GM12878 (cell line): ENCODE results near the gene KCNJ14. TPM values are rescaled to one million over a fixed set of nuclear protein-coding genes. Genes with fewer than 3 reads are reported as not detected.

ENCODE experiments used
- ATAC-seq: fragments of 200-7000 bp; cut with Tn5 transposase; 3 replicates; pipeline ENCODE4 v1.9.1; 2020; ENCODE audit warnings: mild to moderate bottlenecking, moderate library complexity
- BruUV-seq: library from RNA; stranded (reverse); fragments of 400-500 nt; replicated peaks from 2 replicates; lab custom pipeline; 2021; lab: Mats Ljungman, UMichigan
- CTCF ChIA-PET: fragments of 300-600 bp; sonication (Branson Sonifier 250); formaldehyde crosslinking; extraction: SDS; loops from one replicate; lab custom pipeline; 2021; ENCODE audit warnings: inconsistent platforms; lab: Yijun Ruan, JAX
- POLR2A ChIA-PET: fragments of 350-600 bp; formaldehyde crosslinking; extraction: SDS; loops from one replicate; lab custom pipeline; 2021; ENCODE audit warnings: inconsistent platforms; lab: Charles Lee
- RAD21 ChIA-PET: fragments of 300-600 bp; sonication (Branson Sonifier 250); formaldehyde crosslinking; loops from one replicate; lab custom pipeline; 2023; ENCODE audit warnings: antibody characterized with exemption; ENCODE audit not compliant: unreplicated experiment; lab: Charles Lee
- SMC1A ChIA-PET: fragments of 300-600 bp; sonication (Branson Sonifier 250); formaldehyde crosslinking; loops from one replicate; lab custom pipeline; 2023; ENCODE audit not compliant: unreplicated experiment, uncharacterized antibody; lab: Charles Lee
- DNase-seq: peaks from one replicate; pipeline ENCODE4 v3.0.0-alpha.2; 2011; ENCODE audit warnings: low read depth, low spot score
- FAIRE-seq: peaks from 3 replicates; lab custom pipeline; 2011; peaks lifted over from hg19 to GRCh38; lab: Jason Lieb, UNC
- H2AFZ ChIP-seq: 2 replicates; pipeline ENCODE4 v1.6.0; 2011; ENCODE audit warnings: low read depth, low read length, control low read depth; ENCODE audit not compliant: control insufficient read depth
- H3K27ac ChIP-seq: 2 replicates; pipeline ENCODE4 v1.5.1; 2011; ENCODE audit warnings: control low read depth; ENCODE audit not compliant: control insufficient read depth, insufficient read depth
- H3K27me3 ChIP-seq, 2 experiments: replicated peaks in 1 of 2; 2 replicates each; pipeline versions ENCODE4 v1.6.0 to v1.6.1; 2011; ENCODE audit warnings: low read length in 1 of 2; ENCODE audit not compliant: control insufficient read depth in 2 of 2, insufficient read depth in 2 of 2
- H3K36me3 ChIP-seq, 2 experiments: 2 replicates each; pipeline ENCODE4 v1.5.1; 2011; ENCODE audit warnings: low read length in 1 of 2; ENCODE audit not compliant: control insufficient read depth in 2 of 2, insufficient read depth in 2 of 2
- H3K4me1 ChIP-seq: 2 replicates; pipeline ENCODE4 v1.6.1; 2011; ENCODE audit warnings: mild to moderate bottlenecking, low read length, moderate library complexity, mixed read lengths; ENCODE audit not compliant: control insufficient read depth, insufficient read depth
- H3K4me2 ChIP-seq: 2 replicates; pipeline ENCODE4 v1.6.0; 2011; ENCODE audit warnings: control low read depth; ENCODE audit not compliant: control insufficient read depth, insufficient read depth
- H3K4me3 ChIP-seq: fragments of 200-600 bp; sonication (generic); 2 replicates; pipeline ENCODE4 v1.5.1; 2016
- H3K79me2 ChIP-seq: 2 replicates; pipeline ENCODE4 v1.6.0; 2011; ENCODE audit warnings: low read length; ENCODE audit not compliant: control insufficient read depth, insufficient read depth
- H3K9ac ChIP-seq: 2 replicates; pipeline ENCODE4 v1.8.0; 2011; ENCODE audit warnings: low read length, control low read depth, mixed read lengths; ENCODE audit not compliant: control insufficient read depth, insufficient read depth
- H3K9me3 ChIP-seq: replicated peaks from 3 replicates; pipeline ENCODE4 v1.5.1; 2011; ENCODE audit warnings: mild to moderate bottlenecking, low read length; ENCODE audit not compliant: control insufficient read depth, insufficient read depth
- H4K20me1 ChIP-seq: 2 replicates; pipeline ENCODE4 v1.6.0; 2011; ENCODE audit not compliant: control insufficient read depth, insufficient read depth
- CREM ChIP-seq: IDR thresholded peaks from 2 replicates; pipeline ENCODE4 v1.6.1; 2014; ENCODE audit warnings: antibody characterized with exemption, low read depth
- CTCF ChIP-seq, 3 experiments: IDR thresholded peaks in 2 of 3; conservative IDR thresholded peaks in 1 of 3; 2 replicates each; pipeline ENCODE4 v1.5.1; 2011; ENCODE audit warnings: low read depth in 3 of 3, low read length in 3 of 3, mild to moderate bottlenecking in 3 of 3, control low read depth in 2 of 3, moderate library complexity in 2 of 3, inconsistent platforms in 1 of 3, mixed read lengths in 1 of 3; ENCODE audit not compliant: control insufficient read depth in 2 of 3, insufficient read depth in 1 of 3; ENCODE audit errors: extremely low read depth in 1 of 3
- EGR1 ChIP-seq, 2 experiments: IDR thresholded peaks; 1 replicate in 1 of 2; 2 replicates in 1 of 2; pipeline ENCODE4 v1.6.1; 2011 to 2012; ENCODE audit warnings: low read depth in 2 of 2, low read length in 2 of 2, borderline replicate concordance in 1 of 2, mild to moderate bottlenecking in 1 of 2, moderate library complexity in 1 of 2
- EP300 ChIP-seq, 2 experiments: fragments of 150-350 bp in 1 of 2; IDR thresholded peaks; 2 replicates each; pipeline ENCODE4 v1.6.1; 2011 to 2012; ENCODE audit warnings: low read depth in 2 of 2, low read length in 2 of 2, borderline replicate concordance in 1 of 2, improper control_type of control experiment in 1 of 2, inconsistent platforms in 1 of 2; ENCODE audit not compliant: control insufficient read depth in 1 of 2
- IRF5 ChIP-seq: fragments of 450-650 bp; IDR thresholded peaks from 2 replicates; pipeline ENCODE4 v1.6.1; 2017; ENCODE audit warnings: borderline replicate concordance
- LARP7 ChIP-seq: fragments of 450-650 bp; IDR thresholded peaks from 2 replicates; pipeline ENCODE4 v1.6.1; 2017; ENCODE audit warnings: mild to moderate bottlenecking
- MLLT1 ChIP-seq: fragments of 450-650 bp; IDR thresholded peaks from 2 replicates; pipeline ENCODE4 v1.6.1; 2016; ENCODE audit warnings: mild to moderate bottlenecking
- NFYA ChIP-seq: IDR thresholded peaks from 2 replicates; pipeline ENCODE4 v1.6.1; 2011; ENCODE audit warnings: low read depth, mild to moderate bottlenecking, low read length, improper control_type of control experiment, borderline replicate concordance
- NRF1 ChIP-seq: conservative IDR thresholded peaks from 2 replicates; pipeline ENCODE4 v1.6.1; 2011; ENCODE audit warnings: mild to moderate bottlenecking, low read depth, low read length, improper control_type of control experiment
- POU2F2 ChIP-seq: IDR thresholded peaks from 3 replicates; pipeline ENCODE4 v1.6.1; 2011; ENCODE audit warnings: low read depth, mild to moderate bottlenecking, low read length, borderline replicate concordance
- RUNX3 ChIP-seq: IDR thresholded peaks from 2 replicates; pipeline ENCODE4 v1.6.1; 2012; ENCODE audit warnings: low read length, inconsistent platforms
- SREBF1 ChIP-seq: IDR thresholded peaks from 2 replicates; pipeline ENCODE4 v1.6.1; 2012; ENCODE audit warnings: mild to moderate bottlenecking, low read length
- ZNF207 ChIP-seq: fragments of 450-650 bp; IDR thresholded peaks from 2 replicates; pipeline ENCODE4 v1.6.1; 2014; ENCODE audit warnings: antibody characterized with exemption, mild to moderate bottlenecking, borderline replicate concordance
- WGBS: methylation state at CpG from one replicate; pipeline ENCODE4 v1.1.6; 2016; ENCODE audit warnings: low lambda C conversion rate; ENCODE audit not compliant: insufficient replicate concordance, insufficient coverage; ENCODE audit errors: missing lambda C conversion rate; 5-methylcytosine and 5-hydroxymethylcytosine counted together
- in situ Hi-C: fragments of 300-500 bp; cut with MboI; formaldehyde crosslinking; loops from 9 replicates; pipeline ENCODE4 v1.14.3; 2018; ENCODE audit warnings: mixed read lengths
- intact Hi-C: fragments of 100-400 bp; cut with micrococcal nuclease; formaldehyde crosslinking; loops from one replicate; pipeline ENCODE4 v1.14.2; 2022; ENCODE audit not compliant: unreplicated experiment
- polyA plus RNA-seq, 11 experiments: library from polyadenylated mRNA; depleted of rRNA in 4 of 11; unstranded in 6 of 11; stranded (reverse) in 5 of 11; fragments of >200 nt; fragmentation: Nextera tagmentation in 4 of 11; fragmentation: Illumina TruSeq in 1 of 11; extraction: Ambion mirVana in 4 of 11; extraction: Trizol in 1 of 11; gene quantifications; 1 replicate in 1 of 11; 2 replicates in 10 of 11; pipeline versions ENCODE4 v1.2.1 to v1.2.3, GENCODE V29; 2011 to 2016; ENCODE audit warnings: inconsistent platforms in 2 of 11, missing spikeins in 2 of 11, low read depth in 1 of 11
- total RNA-seq, 4 experiments: library from RNA; depleted of rRNA in 3 of 4; stranded (reverse); fragments of >200 nt in 3 of 4; fragmentation: Illumina TruSeq in 1 of 4; extraction: Trizol in 1 of 4; gene quantifications; 2 replicates each; pipeline versions ENCODE4 v1.2.1 to v1.2.3, GENCODE V29; 2013 to 2021

The KCNJ14 gene
- total and polyA plus RNA-seq, 10 of the 15 experiments (the other 5 are each of a cell fraction or from before 2014, with no cell fraction given) = 0.24 to 1.4 (median 0.42) TPM

- TF ChIP-seq CTCF (IDR thresholded peaks at IDR 0.05 in 2 of 3, conservative IDR thresholded peaks at IDR 0.05 in 1 of 3; ENCODE audit: control insufficient read depth in 2 of 3, extremely low read depth in 1 of 3, insufficient read depth in 1 of 3, low read depth in 3 of 3, low read length in 3 of 3) (peak; percentile 5 to 17 (median 16); a peak in 2 of 6 replicates), RUNX3 (peak; percentile 42; the same call in 1 of the 2 replicates)
These were observed 36.9 kb upstream of the KCNJ14 start (continued) for GRCh38 chr19:48418317-48419064.

- Histone ChIP-seq H3K79me2 (no peaks in the 10 kb centered on the region), H3K9ac (0 out of 2 replicates have a peak overlapping the region, but pooled peaks have one; percentile 1), H3K4me3 (peak overlapping the region; percentile 25; the same call in 1 of the 2 replicates), H3K27ac (peak overlapping the region; percentile 39), H3K27me3 (no peaks in the 10 kb centered on the region), H3K36me3 (no peaks in the 10 kb centered on the region), H2AFZ (peak overlapping the region; percentile 88), H3K4me2 (peak overlapping the region; percentile 39), H3K4me1 (peaks cover 8% of the 10 kb centered on the region), H4K20me1 (no peaks in the 10 kb centered on the region), H3K9me3 (no peaks in the 10 kb centered on the region)
- no TSS peak for BruUV-seq
- intact Hi-C loops = no loop called here
- ChIA-PET POLR2A (interaction anchor here (1.0 to 1.8 kb wide), 3 partner anchors 15 to 27 kb away, joined by 3 to 11 read pairs (median 3); partner anchors contain the start of gene GRWD1), SMC1A (interaction anchor here (1.2 kb wide), 1 partner anchor 87 kb away, joined by 4 read pairs; no protein-coding TSS in a partner anchor), RAD21 (interaction anchor here (0.6 to 1.0 kb wide), 3 partner anchors 17 to 165 kb away, joined by 3 to 4 read pairs (median 4); no protein-coding TSS in a partner anchor), CTCF (interaction anchor here (0.6 to 1.1 kb wide), 4 partner anchors 9 to 28 kb away, joined by 3 to 7 read pairs (median 4); partner anchors contain the start of gene KDELR1)
- in situ Hi-C loops = no loop called here
- FAIRE-seq = peak; percentile 85
- WGBS = 27% methylated on average over 30 of the region's 31 CpGs
- DNase-seq = peak; percentile 57
- ATAC-seq = peak; percentile 93
- TF ChIP-seq SREBF1 (peak; percentile 78), LARP7 (peak; percentile 66; the same call in 1 of the 2 replicates), MLLT1 (0 out of 2 replicates have a peak, but pooled peaks have one; percentile 50), NFYA (no peak), NRF1 (no peak), ZNF207 (peak; percentile 67; the same call in 1 of the 2 replicates), CREM (peak; percentile 94), EP300 (IDR thresholded peaks at IDR 0.05; ENCODE audit: borderline replicate concordance in 1 of 2, control insufficient read depth in 1 of 2, low read depth in 2 of 2, low read length in 2 of 2) (0 out of 4 replicates have a peak, but pooled peaks of 1 of the 2 experiments have one; percentile 40), POU2F2 (peak; percentile 25; the same call in 1 of the 3 replicates), RUNX3 (peak; percentile 84), IRF5 (peak; percentile 65; the same call in 1 of the 2 replicates), EGR1 (IDR thresholded peaks at IDR 0.05; ENCODE audit: borderline replicate concordance in 1 of 2, low read depth in 2 of 2, low read length in 2 of 2) (peak in 1 of 2 experiments; percentile 47; a peak in 1 of 3 replicates)
These were observed 36.0 kb upstream of the KCNJ14 start for GRCh38 chr19:48419158-48419920.
